ENCODE measurements around the gene KRTAP10-2. TPM values are rescaled to one million over a fixed set of nuclear protein-coding genes. Genes with fewer than 3 reads are reported as not detected.

Gene KRTAP10-2
- total RNA-seq, 1 experiment from 2014 or later = not detected

DNA sequence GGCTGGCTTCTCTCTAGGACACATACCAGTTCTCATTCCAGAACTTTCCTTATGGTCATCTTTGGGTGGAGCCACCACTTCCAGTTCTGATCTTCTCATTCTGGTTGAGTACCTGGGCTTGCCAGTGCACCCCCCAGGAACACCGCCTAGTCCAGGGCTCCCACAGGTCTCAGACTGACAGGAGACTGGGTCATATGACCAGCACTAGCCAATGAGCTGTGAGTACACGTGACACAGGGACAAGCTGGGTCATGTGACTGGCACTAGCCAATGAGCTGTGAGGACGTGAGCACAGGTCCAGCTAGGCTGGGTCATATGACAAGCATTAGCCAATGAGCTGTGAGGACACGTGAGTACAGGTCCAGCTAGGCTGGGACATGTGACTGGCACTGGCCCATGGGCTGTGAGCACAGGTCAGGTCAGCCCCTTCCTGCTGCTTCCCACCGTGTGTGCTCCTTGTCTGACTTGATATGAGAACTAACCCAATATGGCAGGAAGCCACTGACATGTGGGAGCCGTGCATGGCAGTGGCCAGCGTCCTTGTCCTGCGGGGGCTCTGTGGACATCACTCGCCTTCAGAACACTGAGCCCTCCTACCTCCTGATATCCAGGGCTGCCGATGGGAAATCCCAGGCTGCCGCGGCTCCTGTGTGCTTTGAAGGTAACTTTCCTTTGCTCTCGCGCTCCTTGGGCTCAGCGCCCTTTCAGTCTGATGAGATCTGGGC is 34.0 kb downstream of the KRTAP10-2 start:
- Histone ChIP-seq H3K4me3 (peak overlapping the region; percentile 6; the same call in 1 of the 2 replicates), H3K27me3 (peaks cover 8% of the 10 kb centered on the region; the same call in 1 of the 2 replicates), H3K9me3 (peaks cover 3% of the 10 kb centered on the region; the same call in 1 of the 2 replicates), H3K36me3 (no peaks in the 10 kb centered on the region)
- peak; percentile 71 for DNase-seq

GRCh38 chr21:44516828-44517174 is 34.5 kb downstream of the KRTAP10-2 start:
- peaks cover 8% of the 10 kb centered on the region; the same call in 1 of the 2 replicates for H3K27me3 ChIP-seq
- DNase-seq = no peak
- peaks cover 3% of the 10 kb centered on the region; the same call in 1 of the 2 replicates for H3K9me3 ChIP-seq
- H3K4me3 ChIP-seq = no peak overlapping the region
- H3K36me3 ChIP-seq = no peaks in the 10 kb centered on the region

- peaks cover 3% of the 10 kb centered on the region; the same call in 1 of the 2 replicates for H3K9me3 ChIP-seq
These were observed 35.0 kb downstream of the KRTAP10-2 start for GRCh38 chr21:44516342-44516741.

DNA sequence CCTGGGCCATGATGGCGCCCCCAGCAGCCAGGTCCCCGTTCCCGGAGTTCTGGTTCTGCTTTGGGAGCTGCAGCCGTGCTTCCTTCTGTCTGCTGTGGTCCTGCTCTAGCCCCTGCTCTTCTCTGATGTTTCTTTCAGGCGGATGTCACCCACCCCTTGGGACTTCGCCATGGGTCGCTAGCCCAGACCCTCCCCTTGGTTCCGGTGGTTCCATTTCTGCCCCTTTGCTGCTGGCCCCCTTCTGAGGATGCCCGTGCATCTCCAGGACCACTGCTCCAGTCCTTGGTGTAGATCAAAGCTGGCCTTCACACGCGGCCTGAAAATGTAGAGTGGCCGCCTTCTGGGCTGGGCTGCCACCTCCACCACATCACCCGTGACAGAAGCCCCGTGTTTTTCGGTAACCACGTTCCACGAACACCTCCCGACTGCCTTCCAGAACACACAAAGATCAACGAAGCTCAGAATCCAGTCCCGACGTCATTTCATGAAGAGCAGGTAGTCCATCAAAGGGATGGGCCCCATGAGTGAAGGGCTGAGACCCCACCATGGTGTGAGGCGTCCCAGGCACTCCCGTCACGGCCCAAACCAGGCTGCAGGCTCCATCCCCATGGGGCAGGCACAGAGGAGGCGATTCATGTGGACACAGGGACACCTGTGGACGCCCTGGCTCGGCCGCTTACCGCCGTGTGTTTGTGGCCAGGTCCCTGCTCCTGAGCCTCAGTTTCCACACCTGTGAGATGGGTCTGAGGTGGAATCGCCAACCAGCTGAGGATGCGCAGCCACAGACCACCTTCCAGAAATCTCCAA is 35.7 kb downstream of the KRTAP10-2 start:
- no peaks in the 10 kb centered on the region for H3K36me3 ChIP-seq
- peaks cover 3% of the 10 kb centered on the region; the same call in 1 of the 2 replicates for H3K9me3 ChIP-seq
- peaks cover 8% of the 10 kb centered on the region; the same call in 1 of the 2 replicates for H3K27me3 ChIP-seq
- H3K4me3 ChIP-seq = no peak overlapping the region
- no peak for DNase-seq

More at GRCh38 chr21:44516342-44516741, 35.0 kb downstream of the KRTAP10-2 start:
- H3K36me3 ChIP-seq = no peaks in the 10 kb centered on the region
- peaks cover 8% of the 10 kb centered on the region; the same call in 1 of the 2 replicates for H3K27me3 ChIP-seq
- H3K4me3 ChIP-seq = no peak overlapping the region
- no peak for DNase-seq

DNA sequence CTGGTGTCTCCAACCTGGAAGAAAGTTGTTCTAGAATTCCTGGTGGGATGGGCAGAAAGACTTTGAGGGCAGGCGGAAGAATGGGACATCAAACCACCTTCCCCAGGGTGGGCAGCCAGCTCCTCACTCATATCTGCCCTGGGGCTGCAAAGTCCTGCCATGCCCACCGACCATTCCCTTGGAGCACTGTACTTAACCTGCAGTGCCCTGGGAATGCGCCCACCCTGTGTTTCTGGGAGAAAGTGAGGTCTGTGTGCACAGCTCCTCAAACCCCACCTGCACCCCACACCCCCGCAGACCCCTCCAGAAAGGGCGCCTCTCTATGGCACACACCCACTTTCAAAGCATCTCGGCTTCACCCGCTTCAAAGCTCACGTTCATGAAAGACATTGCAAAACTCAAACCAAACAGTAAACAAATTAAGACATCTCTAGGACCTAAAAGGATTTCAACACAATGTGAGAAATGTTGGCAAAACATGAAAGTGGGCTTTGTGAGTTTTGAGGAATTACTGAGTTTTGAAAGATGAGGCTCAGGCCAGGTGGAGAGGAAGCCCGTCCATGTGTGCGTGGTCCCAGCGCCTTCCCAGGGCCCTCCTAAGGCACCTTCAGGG is 36.5 kb downstream of the KRTAP10-2 start:
- no peak for DNase-seq
- Histone ChIP-seq H3K4me3 (no peak overlapping the region), H3K36me3 (no peaks in the 10 kb centered on the region), H3K9me3 (peaks cover 3% of the 10 kb centered on the region; the same call in 1 of the 2 replicates), H3K27me3 (peaks cover 7% of the 10 kb centered on the region; the same call in 1 of the 2 replicates)

GRCh38 chr21:44514218-44514520 is 37.1 kb downstream of the KRTAP10-2 start:
- peaks cover 3% of the 10 kb centered on the region; the same call in 1 of the 2 replicates for H3K9me3 ChIP-seq
- H3K4me3 ChIP-seq = no peak overlapping the region
- H3K36me3 ChIP-seq = no peaks in the 10 kb centered on the region
- no peak for DNase-seq
- peaks cover 2% of the 10 kb centered on the region; the same call in 1 of the 2 replicates for H3K27me3 ChIP-seq

- DNase-seq = peak; percentile 44
These were observed 37.7 kb downstream of the KRTAP10-2 start for GRCh38 chr21:44513389-44514217.

GRCh38 chr21:44512496-44513388 is 38.6 kb downstream of the KRTAP10-2 start:
- Histone ChIP-seq H3K36me3 (no peaks in the 10 kb centered on the region), H3K9me3 (peaks cover 3% of the 10 kb centered on the region; the same call in 1 of the 2 replicates), H3K27me3 (no peaks in the 10 kb centered on the region), H3K4me3 (no peak overlapping the region)
- DNase-seq = no peak

More at GRCh38 chr21:44513389-44514217, 37.7 kb downstream of the KRTAP10-2 start:
- H3K9me3 ChIP-seq = peaks cover 3% of the 10 kb centered on the region; the same call in 1 of the 2 replicates
- H3K4me3 ChIP-seq = no peak overlapping the region
- H3K27me3 ChIP-seq = no peaks in the 10 kb centered on the region
- H3K36me3 ChIP-seq = no peaks in the 10 kb centered on the region

DNA sequence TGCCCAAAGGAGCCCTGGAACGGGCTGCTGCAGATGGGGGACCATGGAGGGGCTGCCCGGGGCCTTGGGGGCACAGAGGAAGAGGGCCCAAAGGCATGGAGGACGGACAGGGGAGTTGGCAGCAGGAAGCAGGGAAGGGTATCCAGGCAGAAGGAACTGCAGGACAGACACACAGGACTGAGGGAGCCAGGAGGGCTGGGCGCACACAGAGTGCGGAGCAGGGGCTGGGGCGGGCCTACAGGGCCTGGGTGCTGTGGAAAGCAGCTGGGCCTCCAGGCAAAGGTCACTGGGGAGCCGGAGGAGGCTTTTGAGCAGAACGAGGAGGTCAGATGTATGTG is 39.4 kb downstream of the KRTAP10-2 start:
- Histone ChIP-seq H3K27me3 (no peaks in the 10 kb centered on the region), H3K4me3 (no peak overlapping the region), H3K9me3 (no peaks in the 10 kb centered on the region), H3K36me3 (no peaks in the 10 kb centered on the region)
- DNase-seq = no peak

- H3K36me3 ChIP-seq = no peaks in the 10 kb centered on the region
- H3K27me3 ChIP-seq = no peaks in the 10 kb centered on the region
- no peak overlapping the region for H3K4me3 ChIP-seq
- DNase-seq = no peak
- H3K9me3 ChIP-seq = no peaks in the 10 kb centered on the region
These were observed 39.9 kb downstream of the KRTAP10-2 start for GRCh38 chr21:44511219-44511937.

DNA sequence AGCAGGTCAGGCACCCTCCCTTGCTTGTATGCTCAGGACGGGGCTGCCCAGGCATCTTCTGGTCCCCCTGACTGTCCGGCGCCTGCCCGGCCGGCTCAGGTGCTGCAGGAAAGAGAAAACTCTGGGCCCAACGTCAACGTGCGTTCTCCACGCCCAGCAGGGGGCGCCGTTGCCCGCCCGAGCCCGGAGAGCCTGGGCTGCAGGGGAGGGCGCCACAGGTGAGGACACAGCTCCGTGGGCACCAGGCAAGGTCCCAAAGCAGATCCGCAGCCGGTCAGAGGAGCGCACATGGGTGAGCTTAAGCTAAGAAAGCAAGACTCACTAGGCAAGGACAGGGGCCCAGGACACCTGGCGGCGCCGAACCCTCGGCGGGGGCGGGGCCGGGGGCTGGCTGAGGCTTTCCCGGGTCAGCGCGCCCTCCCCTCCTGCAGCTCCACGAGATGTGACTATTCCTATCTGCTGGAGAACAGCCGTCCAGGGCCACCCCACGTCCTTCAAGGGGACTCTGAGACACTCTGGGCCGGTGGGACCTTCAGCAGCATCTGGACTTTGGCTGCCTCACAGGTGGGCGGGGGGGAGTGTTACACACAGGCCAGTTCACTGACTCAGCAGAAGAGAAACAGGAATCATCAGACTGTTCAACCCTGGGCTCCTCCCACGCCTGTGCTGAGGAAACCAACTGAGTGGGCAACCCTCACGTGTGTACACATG is 40.6 kb downstream of the KRTAP10-2 start:
- no peaks in the 10 kb centered on the region for H3K27me3 ChIP-seq
- no peaks in the 10 kb centered on the region for H3K9me3 ChIP-seq
- DNase-seq = peak; percentile 39
- H3K4me3 ChIP-seq = no peak overlapping the region
- H3K36me3 ChIP-seq = no peaks in the 10 kb centered on the region

DNA sequence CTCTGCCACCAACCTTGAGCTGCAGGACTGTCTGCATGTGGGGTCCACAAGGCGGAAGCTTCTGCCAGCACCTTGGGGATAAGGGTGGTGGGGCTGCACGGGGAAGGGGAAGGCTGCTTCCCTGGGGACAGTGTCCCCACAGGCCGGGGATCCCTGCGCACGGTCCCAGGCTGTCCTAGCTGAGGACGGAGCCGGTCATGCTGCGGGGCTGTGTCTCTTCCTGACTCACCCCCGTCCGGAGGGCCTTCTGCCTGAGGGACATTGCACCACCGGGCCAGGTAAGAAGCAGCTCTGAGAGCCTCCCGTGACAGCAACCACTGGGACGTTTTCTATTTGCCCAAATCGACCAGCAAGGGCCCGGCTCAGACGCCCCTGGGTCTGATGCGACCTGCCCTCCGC is 41.2 kb downstream of the KRTAP10-2 start:
- Histone ChIP-seq H3K9me3 (no peaks in the 10 kb centered on the region), H3K4me3 (no peak overlapping the region), H3K36me3 (no peaks in the 10 kb centered on the region), H3K27me3 (no peaks in the 10 kb centered on the region)
- DNase-seq = no peak

DNA sequence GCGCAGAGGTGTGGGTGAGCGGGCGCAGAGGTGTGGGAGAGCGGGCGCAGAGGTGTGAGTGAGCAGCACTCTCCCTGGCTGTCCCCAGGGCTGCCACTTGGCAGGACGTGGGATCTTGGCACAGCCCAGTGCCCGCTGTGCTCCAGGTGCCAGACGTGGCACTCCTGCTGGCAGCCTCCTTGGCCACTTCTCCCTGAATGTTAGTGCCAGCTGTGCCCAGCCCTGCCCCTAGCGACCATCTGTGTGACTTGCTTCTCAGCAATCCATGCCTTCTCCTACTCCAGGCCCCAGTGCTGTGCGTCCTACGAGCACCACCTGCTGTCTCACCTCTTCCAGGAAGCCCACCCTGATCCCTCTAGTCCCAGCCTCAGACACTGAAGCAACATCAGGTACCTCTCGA is 41.8 kb downstream of the KRTAP10-2 start:
- no peaks in the 10 kb centered on the region for H3K36me3 ChIP-seq
- peak; percentile 47 for DNase-seq
- H3K9me3 ChIP-seq = no peaks in the 10 kb centered on the region
- no peaks in the 10 kb centered on the region for H3K27me3 ChIP-seq
- no peak overlapping the region for H3K4me3 ChIP-seq

DNA sequence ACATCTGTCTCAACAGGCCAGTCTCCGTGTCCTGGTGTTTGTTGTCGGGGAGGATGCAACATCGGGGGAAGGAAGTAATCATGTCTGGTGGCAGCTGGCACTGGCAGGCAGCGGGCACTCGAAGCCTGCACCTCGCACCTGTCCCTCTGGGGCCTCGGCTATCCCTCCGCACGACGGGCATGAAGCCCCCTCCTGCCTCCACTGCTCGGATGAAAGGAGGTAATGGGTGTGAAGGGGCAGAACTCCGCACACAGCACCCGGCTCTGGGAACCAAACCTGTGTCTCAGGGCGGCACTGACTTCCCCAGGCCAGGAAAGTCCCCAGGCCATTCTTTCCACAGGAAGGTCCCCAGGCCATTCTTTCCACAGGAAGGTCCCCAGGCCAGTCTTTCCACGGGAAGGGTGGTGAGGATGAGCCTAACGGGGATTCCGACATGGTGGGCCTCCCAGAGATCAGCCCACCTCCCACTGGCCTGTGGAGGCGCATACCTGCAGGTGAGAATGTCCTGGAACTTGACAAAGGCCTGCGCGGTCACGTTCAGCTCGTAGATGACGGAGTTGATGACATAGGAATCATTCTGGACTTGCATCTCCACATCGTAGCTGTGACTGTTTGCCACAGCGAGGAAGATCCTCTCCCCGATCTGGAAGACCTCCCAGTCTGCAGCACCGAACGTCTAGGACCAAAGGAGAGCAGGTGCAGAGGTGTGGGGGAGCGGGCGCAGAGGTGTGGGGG is 42.4 kb downstream of the KRTAP10-2 start:
- Histone ChIP-seq H3K36me3 (no peaks in the 10 kb centered on the region), H3K4me3 (no peak overlapping the region), H3K27me3 (no peaks in the 10 kb centered on the region), H3K9me3 (no peaks in the 10 kb centered on the region)
- DNase-seq = no peak

Data from MG63 (cell line).